GM18870 (cell line): ENCODE data around the gene SLC16A10.
A peak's percentile ranks its signal among the peaks of the same experiment; 100 is the strongest.
"Not testable (repeated sequence)": the region's sequence is repeated elsewhere in the genome, so short reads cannot be mapped to it uniquely, and the experiment has no call there.

Source experiments
- ATAC-seq: cut with Tn5 transposase; IDR thresholded peaks from one replicate; pipeline ENCODE4 v1.9.1; 2021; ENCODE audit warnings: moderate library complexity; ENCODE audit not compliant: unreplicated experiment

Gene SLC16A10

DNA sequence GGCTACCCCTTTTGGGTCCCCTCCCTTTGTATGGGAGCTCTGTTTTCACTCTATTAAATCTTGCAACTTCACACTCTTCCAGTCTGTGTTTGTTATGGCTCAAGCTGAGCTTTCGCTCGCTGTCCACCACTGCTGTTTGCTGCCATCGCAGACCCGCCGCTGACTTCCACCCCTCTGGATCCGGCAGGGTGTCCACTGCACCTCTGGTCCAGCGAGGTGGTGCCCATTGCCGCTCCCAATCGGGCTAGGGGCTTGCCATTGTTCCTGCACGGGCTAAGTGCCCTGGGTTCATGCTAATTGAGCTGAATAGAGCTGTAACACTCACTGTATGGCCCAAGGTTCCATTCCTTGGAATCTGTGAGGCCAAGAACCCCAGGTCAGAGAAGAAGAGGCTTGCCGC lies 43.7 kb downstream of the SLC16A10 start:
- ATAC-seq: not testable (repeated sequence)

DNA sequence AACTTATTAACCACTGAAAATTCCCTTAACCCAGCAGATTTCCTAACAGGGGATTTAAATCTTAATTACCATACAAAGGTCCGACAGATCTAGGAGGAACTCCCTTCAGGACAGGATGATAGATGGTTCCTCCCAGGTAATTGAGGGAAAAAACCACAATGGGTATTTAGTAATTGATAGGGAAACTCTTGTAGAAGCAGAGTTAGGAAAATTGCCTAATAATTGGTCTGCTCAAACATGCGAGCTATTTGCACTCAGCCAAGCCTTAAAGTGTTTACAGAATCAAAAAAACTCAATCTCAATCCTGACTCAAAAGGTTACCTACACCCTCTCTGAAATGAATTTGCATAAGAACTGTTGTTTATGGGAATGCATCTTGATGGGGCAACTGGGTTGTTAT lies 45.4 kb downstream of the SLC16A10 start:
- ATAC-seq: not testable (repeated sequence)

DNA sequence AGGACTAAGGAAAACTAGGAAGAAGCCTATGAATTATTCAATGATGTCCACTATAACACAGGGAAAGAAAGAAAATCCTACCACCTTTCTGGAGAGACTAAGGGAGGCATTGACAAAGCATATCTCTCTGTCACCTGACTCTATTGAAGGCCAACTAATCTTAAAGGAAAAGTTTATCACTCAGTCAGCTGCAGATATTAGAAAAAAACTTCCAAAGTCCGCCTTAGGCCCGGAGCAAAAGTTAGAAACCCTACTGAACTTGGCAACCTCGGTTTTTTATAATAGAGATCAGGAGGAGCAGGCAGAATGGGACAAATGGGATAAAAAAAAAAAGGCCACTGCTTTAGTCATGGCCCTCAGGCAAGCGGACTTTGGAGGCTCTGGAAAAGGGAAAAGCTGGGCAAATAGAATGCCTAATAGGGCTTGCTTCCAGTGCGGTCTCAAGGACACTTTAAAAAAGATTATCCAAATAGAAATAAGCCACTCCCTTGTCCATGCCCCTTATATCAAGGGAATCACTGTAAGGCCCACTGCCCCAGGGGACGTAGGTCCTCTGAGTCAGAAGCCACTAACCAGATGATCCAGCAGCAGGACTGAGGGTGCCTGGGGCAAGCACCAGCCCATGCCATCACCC lies 47.0 kb downstream of the SLC16A10 start:
- ATAC-seq: not testable (repeated sequence)

DNA sequence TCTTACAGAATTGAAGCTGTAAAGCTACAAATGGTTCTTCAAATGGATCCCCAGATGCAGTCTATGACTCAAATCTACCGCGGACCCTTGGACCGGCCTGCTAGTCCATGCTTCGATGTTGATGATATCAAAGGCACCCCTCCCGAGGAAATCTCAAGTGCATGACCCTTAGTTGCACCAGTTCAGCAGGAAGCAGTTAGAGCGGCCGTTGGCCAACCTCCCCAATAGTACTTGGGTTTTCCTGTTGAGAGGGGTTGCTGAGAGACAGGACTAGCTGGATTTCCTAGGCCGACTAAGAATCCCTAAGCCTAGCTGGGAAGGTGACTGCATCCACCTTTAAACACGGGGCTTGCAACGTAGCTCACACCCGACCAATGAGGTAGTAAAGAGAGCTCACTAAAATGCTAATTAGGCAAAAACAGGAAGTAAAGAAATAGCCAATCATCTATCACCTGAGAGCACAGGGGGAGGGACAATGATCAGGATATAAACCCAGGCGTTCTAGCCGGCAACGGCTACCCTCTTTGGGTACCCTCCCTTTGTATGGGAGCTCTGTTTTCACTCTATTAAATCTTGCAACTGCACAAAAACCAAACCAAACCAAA lies 50.3 kb downstream of the SLC16A10 start:
- not testable (repeated sequence) for ATAC-seq

DNA sequence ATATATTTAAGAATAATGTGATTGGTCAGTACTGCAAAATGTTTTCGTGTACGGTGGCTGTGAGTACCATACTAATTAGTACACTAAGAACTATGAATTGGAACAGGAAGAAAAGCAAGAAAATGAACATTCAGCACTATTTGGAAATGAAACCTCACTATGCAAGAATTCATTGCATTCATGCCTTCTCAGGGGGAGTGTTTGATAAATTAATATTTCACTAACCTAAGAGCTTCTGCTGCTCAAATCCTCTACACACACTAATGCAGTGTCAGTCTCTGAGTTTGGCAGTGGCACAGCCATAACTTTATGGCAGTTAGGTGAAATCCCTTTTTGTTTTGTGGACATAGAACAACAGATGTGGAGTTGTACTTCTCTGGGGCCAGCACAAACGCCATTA lies 60.1 kb downstream of the SLC16A10 start:
- no peak for ATAC-seq

DNA sequence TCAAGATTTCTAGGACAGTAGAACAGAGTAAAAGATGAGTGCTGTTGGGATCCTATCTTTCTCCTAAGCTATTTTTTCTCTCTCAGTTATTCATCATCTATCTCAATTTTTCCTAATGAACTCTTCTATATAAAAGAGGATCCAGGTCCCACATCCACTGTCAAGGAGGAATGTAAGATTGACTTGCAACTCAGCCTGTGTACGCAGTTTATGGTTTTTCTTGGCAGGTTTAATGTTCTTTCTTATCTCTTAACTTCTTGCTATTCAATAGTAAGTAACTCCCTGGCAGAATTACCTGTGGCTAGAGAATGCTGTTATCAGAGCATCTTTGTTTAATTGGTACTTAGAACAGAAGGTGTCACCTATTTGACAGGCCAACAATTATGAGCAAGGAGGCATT lies 60.8 kb downstream of the SLC16A10 start:
- ATAC-seq: no peak

DNA sequence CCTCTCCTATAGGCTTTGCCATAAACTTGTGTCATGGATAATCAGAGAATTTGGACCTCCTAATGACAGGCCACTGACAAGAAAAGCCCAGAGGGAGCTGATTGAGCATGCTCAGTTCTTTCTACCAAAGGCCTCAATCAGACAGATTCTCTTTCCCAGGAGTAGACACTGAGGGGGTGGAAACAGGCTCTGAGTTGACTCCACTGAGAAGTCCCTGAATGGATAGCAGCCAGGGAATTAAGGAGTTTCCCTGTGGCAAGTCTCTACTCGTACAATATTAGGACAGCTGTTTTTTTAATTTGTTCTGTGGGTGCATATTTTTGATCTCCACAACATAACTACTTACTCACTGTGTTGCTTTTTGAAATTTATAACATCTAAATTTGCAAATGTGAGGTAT lies 63.3 kb downstream of the SLC16A10 start:
- no peak for ATAC-seq

GRCh38 chr6:111154981-111155380 lies 67.7 kb downstream of the SLC16A10 start:
- no peak for ATAC-seq

GRCh38 chr6:111157412-111157811 lies 70.1 kb downstream of the SLC16A10 start:
- ATAC-seq: no peak

DNA sequence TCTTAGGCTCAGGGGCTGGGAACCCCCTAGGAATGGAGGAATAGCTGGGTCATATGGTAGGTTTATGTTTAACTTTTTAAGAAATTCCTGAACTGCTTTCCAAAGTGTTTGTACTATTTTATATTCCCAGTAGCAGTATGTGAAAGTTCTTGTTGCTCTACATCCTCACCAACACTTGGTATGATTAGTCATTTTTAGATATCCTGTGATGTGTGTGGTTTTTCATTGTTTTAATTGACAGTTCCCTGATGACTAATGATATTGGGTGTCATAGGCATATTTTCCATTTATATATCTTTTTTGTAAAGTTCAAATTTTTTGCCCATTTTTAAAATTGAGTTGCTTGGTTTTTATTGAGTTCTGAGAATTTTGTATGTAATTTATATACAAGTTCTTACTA lies 72.3 kb downstream of the SLC16A10 start:
- ATAC-seq: no peak

GRCh38 chr6:111161650-111162049 lies 74.3 kb downstream of the SLC16A10 start:
- no peak for ATAC-seq

DNA sequence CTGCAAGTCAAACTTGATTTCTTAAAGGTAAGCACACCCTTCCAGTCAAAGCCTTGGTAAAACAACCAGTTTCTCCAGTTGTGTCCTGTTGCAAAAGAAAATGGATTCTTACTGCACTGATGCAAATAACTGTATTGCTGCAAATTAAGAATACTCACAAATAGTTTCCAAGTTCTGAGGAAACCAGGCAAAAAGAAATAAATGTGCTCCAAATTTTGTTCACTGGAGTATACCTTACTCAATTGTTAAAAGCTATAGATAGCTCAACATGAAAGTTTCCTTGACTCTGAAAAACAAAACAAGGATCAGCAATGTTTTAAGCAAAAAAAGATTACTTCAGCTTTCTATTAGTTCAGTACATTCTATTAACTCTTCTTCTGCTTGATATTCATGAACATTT lies 75.2 kb downstream of the SLC16A10 start:
- no peak for ATAC-seq

- peak; percentile 77 for ATAC-seq
Measured at GRCh38 chr6:111171577-111172400, 84.5 kb downstream of the SLC16A10 start.

- ATAC-seq: no peak
Measured at GRCh38 chr6:111172563-111172962, 85.3 kb downstream of the SLC16A10 start.

GRCh38 chr6:111173341-111173740 lies 86.0 kb downstream of the SLC16A10 start:
- ATAC-seq: no peak

- no peak for ATAC-seq
Measured at GRCh38 chr6:111173946-111174345, 86.6 kb downstream of the SLC16A10 start.

DNA sequence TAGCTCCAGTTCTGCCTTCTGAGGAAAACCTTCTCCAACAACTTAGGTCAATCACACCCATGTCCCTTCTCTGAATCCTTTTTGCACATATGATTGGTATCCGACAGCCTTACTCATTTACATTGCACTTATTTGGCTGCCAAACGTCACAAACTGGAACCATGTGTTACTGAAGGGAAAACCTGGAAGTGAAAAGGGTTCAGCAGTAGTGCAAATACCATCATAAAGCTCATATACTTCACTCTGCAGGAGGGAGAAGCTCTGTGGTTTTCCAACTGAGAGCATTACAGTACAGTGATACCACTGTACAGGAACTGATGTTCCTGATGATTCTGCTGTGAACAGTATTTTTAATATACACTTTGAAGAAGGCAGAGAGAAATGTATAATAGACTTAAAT lies 87.8 kb downstream of the SLC16A10 start:
- no peak for ATAC-seq

DNA sequence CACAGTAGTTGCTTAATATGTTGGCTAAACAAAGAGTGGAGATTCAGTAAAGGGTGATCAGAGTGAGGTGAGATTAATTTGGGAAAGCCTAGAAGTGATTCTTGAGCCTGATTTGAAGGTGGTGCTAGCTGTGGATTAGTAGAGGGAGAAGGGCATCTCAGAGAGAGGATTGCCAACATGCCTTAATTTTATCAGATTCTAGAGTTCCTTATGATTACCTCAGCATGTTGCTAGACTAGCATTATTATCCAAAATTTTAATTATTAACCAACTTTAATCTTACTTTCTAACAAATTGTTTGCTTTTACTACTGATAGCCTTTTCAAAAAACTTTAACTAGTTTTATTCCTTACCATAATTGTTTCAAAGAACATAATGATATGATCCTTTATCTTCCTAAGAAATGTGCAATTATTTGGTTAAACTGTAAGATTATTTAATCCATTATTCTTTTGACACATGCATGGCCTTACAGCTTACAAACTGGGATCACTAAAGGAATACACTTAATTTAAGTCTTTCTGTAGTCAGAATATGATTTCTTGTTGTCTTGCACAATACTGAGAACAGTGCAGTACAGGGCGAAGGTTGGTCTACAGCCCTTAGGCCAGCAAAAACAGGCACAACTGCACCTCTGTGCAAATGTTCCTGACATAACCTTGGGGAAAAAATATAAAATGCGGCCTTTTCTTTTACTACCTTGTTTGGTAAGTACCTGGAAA lies 88.9 kb downstream of the SLC16A10 start:
- no peak for ATAC-seq

- ATAC-seq: no peak
Measured at GRCh38 chr6:111176760-111177099, 89.4 kb downstream of the SLC16A10 start.

DNA sequence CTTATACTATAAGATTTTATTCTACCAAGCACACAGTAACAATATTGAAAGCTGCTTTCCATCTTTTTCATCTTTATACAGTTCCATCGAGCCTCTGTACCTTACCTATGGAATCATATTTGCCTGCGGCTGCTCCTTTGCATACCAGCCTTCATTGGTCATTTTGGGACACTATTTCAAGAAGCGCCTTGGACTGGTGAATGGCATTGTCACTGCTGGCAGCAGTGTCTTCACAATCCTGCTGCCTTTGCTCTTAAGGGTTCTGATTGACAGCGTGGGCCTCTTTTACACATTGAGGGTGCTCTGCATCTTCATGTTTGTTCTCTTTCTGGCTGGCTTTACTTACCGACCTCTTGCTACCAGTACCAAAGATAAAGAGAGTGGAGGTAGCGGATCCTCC lies 89.8 kb downstream of the SLC16A10 start:
- ATAC-seq: no peak

DNA sequence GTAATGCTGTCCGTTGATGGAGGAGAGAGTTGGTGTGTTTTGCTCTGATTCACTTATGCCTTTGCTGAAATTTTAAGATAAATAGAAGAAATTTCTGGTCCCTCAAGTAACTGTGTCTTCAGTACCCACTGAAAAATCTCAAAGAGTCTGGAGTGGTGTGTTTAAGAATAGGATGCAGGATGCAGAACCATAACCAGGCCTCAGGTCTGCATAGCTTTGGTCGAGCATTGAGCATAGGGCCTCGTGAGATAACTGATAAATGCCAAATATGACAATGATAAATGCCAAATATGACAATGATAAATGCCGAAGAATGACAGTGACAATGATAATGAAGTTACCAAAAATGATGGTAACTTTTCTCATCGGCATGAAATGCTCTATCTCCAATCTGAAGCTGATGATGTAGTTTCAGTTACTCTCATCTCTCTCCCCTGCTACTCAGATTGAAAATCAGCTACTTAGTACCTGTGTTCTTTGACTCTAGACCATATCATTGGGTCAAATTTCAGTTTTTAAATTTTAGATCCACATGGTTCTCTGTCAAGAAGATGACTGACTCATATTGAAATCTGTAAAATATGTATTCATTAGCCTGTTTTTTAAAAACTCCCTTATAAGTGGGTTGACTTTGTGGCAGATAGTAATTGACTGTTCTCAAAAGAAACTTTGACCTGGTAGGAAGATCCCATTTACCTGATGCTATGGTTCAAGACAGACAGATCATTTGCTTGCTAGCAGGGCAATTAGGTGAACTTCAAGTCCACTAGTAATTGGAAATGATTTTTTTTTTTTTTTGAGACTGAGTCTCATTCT lies 96.6 kb downstream of the SLC16A10 start:
- ATAC-seq: peak; percentile 74
